HUDEP-2 (cell line): ENCODE data around the gene EGFR.

ENCODE experiments used
- DNase-seq, 76 experiments: peaks; one replicate each; lab custom pipeline; 2025; ENCODE audit not compliant: unreplicated experiment in 76 of 76; lab: John Stamatoyannopoulos, UW

EGFR gene

GRCh38 chr7:55121249-55121648 is 102.4 kb downstream of the EGFR start:
- DNase-seq = no peak

- DNase-seq = no peak
Measured at GRCh38 chr7:55122263-55122662, 103.4 kb downstream of the EGFR start.

- DNase-seq = no peak
Measured at GRCh38 chr7:55124989-55125875, 106.4 kb downstream of the EGFR start.

GRCh38 chr7:55127135-55127551 is 108.3 kb downstream of the EGFR start:
- no peak for DNase-seq

GRCh38 chr7:55127622-55128081 is 108.8 kb downstream of the EGFR start:
- DNase-seq = no peak

- no peak for DNase-seq
Measured at GRCh38 chr7:55128693-55129394, 110.0 kb downstream of the EGFR start.

GRCh38 chr7:55129541-55130394 is 111.0 kb downstream of the EGFR start:
- no peak for DNase-seq

GRCh38 chr7:55130395-55131141 is 111.8 kb downstream of the EGFR start:
- no peak for DNase-seq

- no peak for DNase-seq
Measured at GRCh38 chr7:55131142-55131929, 112.5 kb downstream of the EGFR start.

- DNase-seq = no peak
Measured at GRCh38 chr7:55132550-55132889, 113.7 kb downstream of the EGFR start.

- DNase-seq = no peak
Measured at GRCh38 chr7:55132890-55133551, 114.2 kb downstream of the EGFR start.

- peak in 2 of 76 experiments; percentile 2 to 7 for DNase-seq
Measured at GRCh38 chr7:55133630-55134358, 115.0 kb downstream of the EGFR start.

GRCh38 chr7:55134359-55134725 is 115.5 kb downstream of the EGFR start:
- no peak for DNase-seq

GRCh38 chr7:55134786-55135185 is 116.0 kb downstream of the EGFR start:
- no peak for DNase-seq

- no peak for DNase-seq
Measured at GRCh38 chr7:55135462-55135861, 116.6 kb downstream of the EGFR start.

GRCh38 chr7:55138663-55139062 is 119.8 kb downstream of the EGFR start:
- no peak for DNase-seq

GRCh38 chr7:55140221-55140940 is 121.6 kb downstream of the EGFR start:
- DNase-seq = no peak

- DNase-seq = no peak
Measured at GRCh38 chr7:55140941-55141278, 122.1 kb downstream of the EGFR start.
